K562 (cell line): ENCODE results near the gene GNAQ. TPM values are rescaled to one million over a fixed set of nuclear protein-coding genes. Genes with fewer than 3 reads are reported as not detected.

ENCODE experiments used
- ATAC-seq: fragments of 200-7000 bp; cut with Tn5 transposase; 3 replicates; pipeline ENCODE4 v1.9.1; 2020; ENCODE audit warnings: moderate library complexity
- BruUV-seq: library from RNA; stranded (reverse); fragments of 400-500 nt; replicated peaks from 2 replicates; lab custom pipeline; 2021; lab: Mats Ljungman, UMichigan
- CTCF ChIA-PET: fragments of 300-600 bp; formaldehyde crosslinking; extraction: SDS; loops from one replicate; lab custom pipeline; 2021; ENCODE audit warnings: low intra/inter-chr PET ratio; lab: Yijun Ruan, JAX
- POLR2A ChIA-PET: fragments of 300-600, 350-650 bp; sonication (Branson Sonifier 250); formaldehyde crosslinking; extraction: SDS; loops from one replicate; lab custom pipeline; 2021; ENCODE audit warnings: antibody characterized with exemption, inconsistent platforms; lab: Yijun Ruan, JAX
- DNase-seq, 4 experiments: peaks; one replicate each; pipeline versions ENCODE4 v3.0.0 to v3.0.0-alpha.2; 2011 to 2018; ENCODE audit warnings: low spot score in 3 of 4, mixed read lengths in 3 of 4; ENCODE audit errors: extremely low read depth in 1 of 4
- FAIRE-seq: peaks from 2 replicates; lab custom pipeline; 2011; peaks lifted over from hg19 to GRCh38; lab: Jason Lieb, UNC
- H2AFZ ChIP-seq: 2 replicates; pipeline ENCODE4 v1.6.0; 2011; ENCODE audit warnings: low read depth, low read length, control low read depth, inconsistent platforms
- H3K27ac ChIP-seq: fragments of 200-600 bp; 3 replicates; pipeline ENCODE4 v1.8.0; 2011; ENCODE audit warnings: low read depth, mild to moderate bottlenecking, control low read depth, inconsistent platforms, low read length, moderate library complexity, mixed read lengths; ENCODE audit errors: extremely low read depth
- H3K27me3 ChIP-seq, 2 experiments: fragments of 300-600 bp in 1 of 2; 2 replicates in 1 of 2; 3 replicates in 1 of 2; pipeline versions ENCODE4 v1.6.0 to v1.8.0; 2011; ENCODE audit warnings: inconsistent platforms in 2 of 2, low read length in 2 of 2, mild to moderate bottlenecking in 1 of 2, mixed read lengths in 1 of 2, moderate library complexity in 1 of 2; ENCODE audit not compliant: control insufficient read depth in 2 of 2, insufficient read depth in 2 of 2
- H3K36me3 ChIP-seq: fragments of 300-600 bp; 3 replicates; pipeline ENCODE4 v1.8.0; 2011; ENCODE audit warnings: mild to moderate bottlenecking, low read length, inconsistent platforms; ENCODE audit not compliant: control insufficient read depth, insufficient read depth
- H3K4me1 ChIP-seq, 2 experiments: fragments of 200-600 bp in 1 of 2; replicated peaks in 1 of 2; 2 replicates in 1 of 2; 3 replicates in 1 of 2; pipeline versions ENCODE4 v1.5.1 to v1.8.0; 2011; ENCODE audit warnings: inconsistent platforms in 2 of 2, low read length in 2 of 2, mild to moderate bottlenecking in 1 of 2, mixed read lengths in 1 of 2, moderate library complexity in 1 of 2; ENCODE audit not compliant: control insufficient read depth in 2 of 2, insufficient read depth in 2 of 2
- H3K4me2 ChIP-seq: 2 replicates; pipeline ENCODE4 v1.6.1; 2011; ENCODE audit warnings: low read length, control low read depth, inconsistent platforms, mixed read lengths; ENCODE audit not compliant: insufficient read depth
- H3K4me3 ChIP-seq: fragments of 200-600 bp; sonication (generic), shearing (Covaris generic); 2 replicates; pipeline ENCODE4 v1.5.1; 2016; ENCODE audit warnings: control low read depth, inconsistent platforms
- H3K79me2 ChIP-seq: fragments of 200-600 bp; 3 replicates; pipeline ENCODE4 v1.8.0; 2011; ENCODE audit warnings: low read length, inconsistent platforms; ENCODE audit not compliant: control insufficient read depth, insufficient read depth
- H3K9ac ChIP-seq, 2 experiments: 2 replicates each; pipeline versions ENCODE4 v1.6.0 to v1.6.1; 2011; ENCODE audit warnings: low read depth in 2 of 2, low read length in 2 of 2, control low read depth in 1 of 2, inconsistent platforms in 1 of 2, mild to moderate bottlenecking in 1 of 2, mixed read lengths in 1 of 2; ENCODE audit not compliant: insufficient read depth in 1 of 2
- H3K9me1 ChIP-seq: one replicate; pipeline ENCODE4 v1.6.0; 2011; ENCODE audit warnings: inconsistent platforms, mild to moderate bottlenecking, low read length, moderate library complexity; ENCODE audit not compliant: control insufficient read depth, insufficient read depth
- H3K9me3 ChIP-seq: replicated peaks from 2 replicates; pipeline ENCODE4 v1.5.1; 2011; ENCODE audit warnings: low read depth, low read length, inconsistent platforms; ENCODE audit not compliant: control insufficient read depth, insufficient read depth
- H4K20me1 ChIP-seq: replicated peaks from 2 replicates; pipeline ENCODE4 v1.6.1; 2011; ENCODE audit warnings: low read length, inconsistent platforms, mixed read lengths; ENCODE audit not compliant: control insufficient read depth, insufficient read depth
- CBFB ChIP-seq: sonication (generic); formaldehyde crosslinking; IDR thresholded peaks from 2 replicates; pipeline ENCODE4 v1.4.0; 2020; ENCODE audit warnings: mild to moderate bottlenecking, missing genetic modification reagents
- WGBS: fragments of 100-300 bp; shearing (Covaris generic); methylation state at CpG from one replicate; pipeline ENCODE4 v1.1.6; 2016; ENCODE audit warnings: low coverage, mixed read lengths; ENCODE audit not compliant: insufficient coverage; ENCODE audit errors: missing lambda C conversion rate; 5-methylcytosine and 5-hydroxymethylcytosine counted together
- in situ Hi-C: fragments of 300-500 bp; cut with MboI; formaldehyde crosslinking; loops from 4 replicates; pipeline ENCODE4 v1.15.0; 2018; ENCODE audit warnings: inconsistent platforms, mixed read lengths
- intact Hi-C: fragments of 100-400 bp; cut with micrococcal nuclease; formaldehyde crosslinking; loops from 2 replicates; pipeline ENCODE4 v1.14.2; 2022
- polyA plus RNA-seq, 8 experiments: library from polyadenylated mRNA; depleted of rRNA in 4 of 8; stranded (reverse) in 5 of 8; unstranded in 3 of 8; fragments of >200 nt; fragmentation: Nextera tagmentation in 2 of 8; fragmentation: Illumina TruSeq in 1 of 8; extraction: Ambion mirVana in 2 of 8; extraction: Trizol in 1 of 8; gene quantifications; 2 replicates each; pipeline versions ENCODE4 v1.2.1 to v1.2.3, GENCODE V29; 2011 to 2014; ENCODE audit warnings: inconsistent platforms in 1 of 8, missing spikeins in 1 of 8
- total RNA-seq, 7 experiments: library from RNA; depleted of rRNA in 6 of 7; stranded (reverse); fragments of >200 nt in 6 of 7; fragmentation: Illumina TruSeq in 2 of 7; extraction: Trizol in 2 of 7; gene quantifications; 2 replicates each; pipeline versions ENCODE4 v1.2.1 to v1.2.3, GENCODE V29; 2011 to 2021; ENCODE audit warnings: low replicate concordance in 1 of 7
- TF ChIP-seq, protein P1 (sequence below): fragments of 450-650 bp; IDR thresholded peaks from 2 replicates; pipeline ENCODE4 v1.6.1; 2018; ENCODE audit warnings: mild to moderate bottlenecking, low read depth; ENCODE audit not compliant: partially characterized antibody

Gene GNAQ
- total and polyA plus RNA-seq, 9 of the 15 experiments (the other 6 are each of a cell fraction or from before 2014, with no cell fraction given) = 4.8 to 27.9 (median 17.5) TPM

GRCh38 chr9:77677397-77677796 is 354.2 kb downstream of the GNAQ start:
- Histone ChIP-seq H3K4me2 (no peak overlapping the region), H4K20me1 (no peaks in the 10 kb centered on the region), H3K36me3 (no peaks in the 10 kb centered on the region), H3K4me1 (no peaks in the 10 kb centered on the region), H3K27me3 (no peaks in the 10 kb centered on the region; a peak in 1 of 5 replicates), H3K9ac (no peak overlapping the region), H3K9me1 (no peaks in the 10 kb centered on the region), H3K9me3 (no peaks in the 10 kb centered on the region), H3K79me2 (no peaks in the 10 kb centered on the region), H3K27ac (no peak overlapping the region), H3K4me3 (no peak overlapping the region), H2AFZ (no peak overlapping the region)
- in situ Hi-C loops (no loop called here), intact Hi-C loops (loop anchor here (5.0 to 10.0 kb wide), 2 partner anchors 75 to 447 kb away; no protein-coding TSS in a partner anchor)
- no peak for ATAC-seq
- ChIA-PET POLR2A (interaction anchor here (0.7 kb wide), 1 partner anchor 11 kb away, joined by 4 read pairs; no protein-coding TSS in a partner anchor), CTCF (no interaction called here)
- no peak for DNase-seq
- WGBS = 0% methylated on average over 4 of the region's 4 CpGs
- FAIRE-seq = no peak
- TF ChIP-seq, protein P1, sequence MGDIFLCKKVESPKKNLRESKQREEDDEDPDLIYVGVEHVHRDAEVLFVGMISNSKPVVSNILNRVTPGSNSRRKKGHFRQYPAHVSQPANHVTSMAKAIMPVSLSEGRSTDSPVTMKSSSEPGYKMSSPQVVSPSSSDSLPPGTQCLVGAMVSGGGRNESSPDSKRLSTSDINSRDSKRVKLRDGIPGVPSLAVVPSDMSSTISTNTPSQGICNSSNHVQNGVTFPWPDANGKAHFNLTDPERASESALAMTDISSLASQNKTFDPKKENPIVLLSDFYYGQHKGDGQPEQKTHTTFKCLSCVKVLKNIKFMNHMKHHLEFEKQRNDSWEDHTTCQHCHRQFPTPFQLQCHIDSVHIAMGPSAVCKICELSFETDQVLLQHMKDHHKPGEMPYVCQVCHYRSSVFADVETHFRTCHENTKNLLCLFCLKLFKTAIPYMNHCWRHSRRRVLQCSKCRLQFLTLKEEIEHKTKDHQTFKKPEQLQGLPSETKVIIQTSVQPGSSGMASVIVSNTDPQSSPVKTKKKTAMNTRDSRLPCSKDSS = no peak
- no peak for TF ChIP-seq CBFB (CRISPR knock-in tag)
- no TSS peak for BruUV-seq
